ENCODE results near the gene JPH2.

The JPH2 gene

DNA sequence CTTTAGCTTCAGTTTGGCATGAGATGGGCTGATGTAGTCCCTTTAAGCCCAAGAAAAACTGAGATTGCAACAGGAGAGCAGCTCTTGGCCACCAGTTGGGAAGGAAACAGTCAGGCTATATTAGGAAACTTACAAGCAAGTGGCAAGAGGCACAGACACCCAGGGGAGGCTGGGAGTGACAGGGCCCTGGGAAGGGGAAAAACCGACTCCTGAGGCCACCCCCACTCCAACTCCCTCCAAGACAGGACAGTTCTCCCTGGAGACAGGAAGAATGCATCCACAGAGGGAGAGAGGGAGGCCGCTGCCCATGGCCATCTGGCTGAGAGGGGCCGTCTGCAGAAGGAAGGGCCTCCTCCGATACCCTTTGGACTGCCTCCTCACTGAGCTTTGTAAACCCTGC lies 20.5 kb downstream of the JPH2 start:
- no peak for TF ChIP-seq ZFX (IDR thresholded peaks at IDR 0.05)
- TF ChIP-seq, protein P1, sequence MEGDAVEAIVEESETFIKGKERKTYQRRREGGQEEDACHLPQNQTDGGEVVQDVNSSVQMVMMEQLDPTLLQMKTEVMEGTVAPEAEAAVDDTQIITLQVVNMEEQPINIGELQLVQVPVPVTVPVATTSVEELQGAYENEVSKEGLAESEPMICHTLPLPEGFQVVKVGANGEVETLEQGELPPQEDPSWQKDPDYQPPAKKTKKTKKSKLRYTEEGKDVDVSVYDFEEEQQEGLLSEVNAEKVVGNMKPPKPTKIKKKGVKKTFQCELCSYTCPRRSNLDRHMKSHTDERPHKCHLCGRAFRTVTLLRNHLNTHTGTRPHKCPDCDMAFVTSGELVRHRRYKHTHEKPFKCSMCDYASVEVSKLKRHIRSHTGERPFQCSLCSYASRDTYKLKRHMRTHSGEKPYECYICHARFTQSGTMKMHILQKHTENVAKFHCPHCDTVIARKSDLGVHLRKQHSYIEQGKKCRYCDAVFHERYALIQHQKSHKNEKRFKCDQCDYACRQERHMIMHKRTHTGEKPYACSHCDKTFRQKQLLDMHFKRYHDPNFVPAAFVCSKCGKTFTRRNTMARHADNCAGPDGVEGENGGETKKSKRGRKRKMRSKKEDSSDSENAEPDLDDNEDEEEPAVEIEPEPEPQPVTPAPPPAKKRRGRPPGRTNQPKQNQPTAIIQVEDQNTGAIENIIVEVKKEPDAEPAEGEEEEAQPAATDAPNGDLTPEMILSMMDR (conservative IDR thresholded peaks at IDR 0.05), result no peak
- H3K27ac ChIP-seq, result no peak overlapping the region

DNA sequence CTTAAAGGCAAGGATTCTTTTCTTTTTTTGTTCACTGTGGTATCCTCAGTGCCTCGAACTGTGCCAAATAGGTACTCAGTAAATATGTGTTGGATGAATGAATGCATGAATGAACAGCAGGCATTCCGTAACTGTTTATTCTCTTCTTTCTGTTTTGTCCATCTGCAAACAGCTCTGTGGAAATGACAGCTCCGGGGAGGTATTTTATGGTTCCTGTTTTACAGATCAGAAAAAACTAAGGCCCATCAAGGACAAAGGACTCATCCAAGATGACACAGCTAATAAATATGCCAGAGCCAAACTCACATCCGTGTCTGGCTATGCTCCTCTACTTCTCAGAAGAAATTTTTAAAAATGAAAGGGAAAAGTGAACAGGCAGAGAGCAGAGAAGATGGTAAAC lies 21.0 kb downstream of the JPH2 start:
- no peak overlapping the region for H3K27ac ChIP-seq
- no peak for TF ChIP-seq ZFX (IDR thresholded peaks at IDR 0.05)
- TF ChIP-seq, protein P1 (conservative IDR thresholded peaks at IDR 0.05), result no peak

DNA sequence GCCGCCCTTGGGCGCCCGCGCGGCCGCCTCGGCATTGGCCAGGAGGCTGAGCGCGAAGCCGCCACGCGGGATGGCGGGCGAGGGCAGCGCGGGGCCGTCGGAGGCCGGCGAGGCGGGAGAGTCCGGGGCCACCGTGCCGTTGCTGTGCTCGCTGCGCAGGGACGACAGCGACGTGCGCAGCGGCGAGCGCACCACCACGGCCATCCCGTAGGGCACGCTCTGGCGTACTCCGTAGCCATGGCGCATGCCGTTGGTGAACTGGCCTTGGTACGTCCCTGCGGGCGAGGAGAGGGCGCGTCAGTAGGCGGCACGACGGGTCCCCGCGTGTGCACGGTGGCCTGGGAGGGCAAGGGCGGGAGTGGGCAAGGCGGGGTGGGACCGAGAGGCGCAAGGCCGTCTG lies 26.9 kb downstream of the JPH2 start:
- no peak overlapping the region for H3K27ac ChIP-seq
- TF ChIP-seq, protein P1 (conservative IDR thresholded peaks at IDR 0.05), result no peak
- TF ChIP-seq ZFX (IDR thresholded peaks at IDR 0.05), result no peak

GRCh38 chr20:44159711-44160110 lies 27.3 kb downstream of the JPH2 start:
- TF ChIP-seq ZFX (IDR thresholded peaks at IDR 0.05), result no peak
- TF ChIP-seq, protein P1 (conservative IDR thresholded peaks at IDR 0.05), result no peak
- H3K27ac ChIP-seq, result no peak overlapping the region

DNA sequence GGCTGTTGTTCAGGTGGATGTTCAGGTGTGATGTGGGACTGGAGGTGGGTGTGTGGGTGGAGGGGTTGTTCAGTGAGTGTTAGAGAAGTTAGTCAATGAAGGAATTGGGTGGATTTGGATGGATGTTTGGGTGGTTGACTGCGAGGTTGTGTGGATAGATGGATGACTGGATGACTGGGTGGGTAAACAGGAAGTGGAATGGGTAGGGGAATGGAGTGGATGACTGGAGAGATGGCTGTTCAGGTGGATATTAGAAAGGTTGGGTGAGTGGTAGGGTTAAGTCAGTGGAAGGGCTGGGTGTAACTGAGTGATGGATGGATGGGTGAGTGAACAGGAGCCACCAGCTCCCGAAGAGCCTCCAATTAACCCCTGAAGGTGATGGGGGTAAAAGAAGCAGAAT lies 27.9 kb downstream of the JPH2 start:
- no peak overlapping the region for H3K27ac ChIP-seq
- TF ChIP-seq, protein P1 (conservative IDR thresholded peaks at IDR 0.05), result no peak
- TF ChIP-seq ZFX (IDR thresholded peaks at IDR 0.05), result no peak

- no peak for TF ChIP-seq ZFX (IDR thresholded peaks at IDR 0.05)
- TF ChIP-seq, protein P1 (conservative IDR thresholded peaks at IDR 0.05), result no peak
- H3K27ac ChIP-seq, result no peak overlapping the region
These were observed 29.9 kb downstream of the JPH2 start for GRCh38 chr20:44157061-44157460.

- no peak overlapping the region for H3K27ac ChIP-seq
These were observed 32.4 kb downstream of the JPH2 start for GRCh38 chr20:44154521-44155001.

More at GRCh38 chr20:44154521-44155001, 32.4 kb downstream of the JPH2 start:
- TF ChIP-seq, protein P1 (conservative IDR thresholded peaks at IDR 0.05), result no peak
- no peak for TF ChIP-seq ZFX (IDR thresholded peaks at IDR 0.05)

Data from C4-2B (cell line).